HG03342 (cell line): ENCODE measurements around the gene ADAM19.

Experiments used
- ATAC-seq: cut with Tn5 transposase; IDR thresholded peaks from one replicate; pipeline ENCODE4 v1.9.1; 2021; ENCODE audit warnings: mild to moderate bottlenecking, moderate library complexity; ENCODE audit not compliant: unreplicated experiment

Gene ADAM19

DNA sequence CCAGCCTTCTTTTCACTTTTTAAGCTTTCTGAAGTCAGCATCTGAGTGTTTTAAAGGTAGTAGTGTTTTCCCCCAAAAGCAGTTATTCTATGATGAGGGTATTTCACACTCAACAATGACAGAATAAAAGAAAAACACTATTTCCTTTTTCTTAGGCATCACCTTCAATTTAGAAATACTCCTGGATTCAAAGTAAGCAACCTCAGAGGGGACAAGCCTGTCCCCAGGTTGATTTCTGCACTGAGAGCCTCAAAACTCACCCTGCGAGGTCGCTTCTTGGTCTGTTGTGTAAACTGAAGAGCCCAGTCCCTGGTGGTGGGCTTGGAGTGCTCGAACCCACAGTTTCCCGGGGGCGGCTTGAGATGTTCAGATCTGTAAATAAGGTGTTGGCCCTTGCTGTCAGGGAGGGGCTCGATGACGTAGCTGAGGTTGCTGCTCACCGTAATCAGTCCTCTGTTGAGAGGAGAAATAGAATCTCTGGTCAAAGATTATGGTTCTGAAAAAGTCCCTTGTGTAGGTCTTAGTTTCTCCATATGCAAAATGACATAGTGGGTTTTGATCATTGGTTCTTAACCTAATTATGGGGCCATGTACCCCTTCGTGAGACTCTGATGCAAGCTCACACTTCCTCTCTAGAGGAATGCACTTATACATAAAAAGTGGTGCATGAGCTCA, 55.9 kb downstream of the ADAM19 start:
- ATAC-seq, result no peak

DNA sequence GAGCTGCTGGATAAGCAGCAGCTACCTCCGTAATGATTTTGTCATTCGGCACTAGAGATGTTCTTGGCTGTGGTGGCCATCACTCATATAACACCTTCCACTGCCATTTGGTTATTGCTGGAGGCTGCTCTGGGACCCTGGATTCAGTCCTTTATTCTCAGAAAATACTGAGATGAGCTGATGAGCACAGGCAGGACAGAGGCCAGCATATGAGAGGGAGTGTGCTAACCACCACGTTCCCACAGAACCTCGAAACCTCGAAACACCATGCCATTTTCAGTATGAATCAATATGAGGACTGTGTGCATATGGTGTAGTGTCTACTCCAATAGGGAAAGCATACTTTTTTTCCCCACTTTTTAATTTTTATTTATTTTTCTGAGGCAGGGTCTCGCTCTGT, 56.6 kb downstream of the ADAM19 start:
- ATAC-seq, result no peak

DNA sequence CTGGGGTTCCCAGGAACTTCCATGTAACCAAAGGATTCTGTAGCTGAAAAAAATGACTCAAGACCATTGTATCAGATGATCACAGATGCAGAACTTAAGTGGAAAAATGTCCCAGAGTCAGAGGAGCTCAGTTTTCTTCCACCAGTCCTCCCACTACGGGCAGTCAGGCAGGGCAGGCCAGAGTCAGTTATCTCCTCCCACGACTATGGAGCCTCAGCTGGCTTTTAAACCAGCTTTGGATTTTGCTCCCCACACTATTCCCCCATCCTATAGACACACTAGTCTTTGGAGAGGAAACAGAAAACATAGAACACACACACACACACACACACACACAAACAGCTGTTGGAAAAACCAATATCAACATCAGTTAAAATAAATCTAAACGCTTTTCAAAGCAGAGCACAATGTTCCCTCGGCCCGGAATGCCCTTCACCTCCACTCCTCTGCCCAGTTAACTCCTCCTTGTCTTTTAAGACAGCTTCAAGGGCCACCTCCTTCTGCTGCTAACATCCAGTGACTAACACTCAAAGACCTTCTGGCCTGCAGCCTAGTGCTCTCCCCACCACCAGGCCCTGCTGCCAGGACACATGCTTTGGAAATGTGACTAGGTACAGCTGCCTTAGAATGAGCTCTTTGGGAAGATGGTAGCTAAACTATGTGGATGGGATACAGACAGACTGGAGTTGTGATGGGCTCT, 58.8 kb downstream of the ADAM19 start:
- no peak for ATAC-seq

DNA sequence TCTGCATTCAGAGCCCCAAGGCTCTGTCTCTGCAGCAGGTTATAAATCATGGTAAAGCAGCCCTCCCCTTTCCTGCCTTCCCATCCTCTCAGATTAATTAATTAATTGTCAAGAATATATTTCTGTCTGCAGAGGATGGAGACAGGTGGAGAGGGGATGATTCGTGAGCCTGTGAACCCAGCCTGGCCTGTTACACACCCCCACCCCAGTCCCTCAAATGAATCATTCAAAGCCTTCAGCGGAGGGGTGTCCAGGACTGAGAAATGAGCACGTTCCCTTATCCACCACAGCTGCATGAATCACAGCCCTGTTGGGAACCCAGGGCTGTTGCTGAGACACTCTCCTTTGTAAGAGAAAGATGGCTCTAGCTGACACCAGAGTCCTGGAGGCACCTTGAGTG, 59.6 kb downstream of the ADAM19 start:
- no peak for ATAC-seq

DNA sequence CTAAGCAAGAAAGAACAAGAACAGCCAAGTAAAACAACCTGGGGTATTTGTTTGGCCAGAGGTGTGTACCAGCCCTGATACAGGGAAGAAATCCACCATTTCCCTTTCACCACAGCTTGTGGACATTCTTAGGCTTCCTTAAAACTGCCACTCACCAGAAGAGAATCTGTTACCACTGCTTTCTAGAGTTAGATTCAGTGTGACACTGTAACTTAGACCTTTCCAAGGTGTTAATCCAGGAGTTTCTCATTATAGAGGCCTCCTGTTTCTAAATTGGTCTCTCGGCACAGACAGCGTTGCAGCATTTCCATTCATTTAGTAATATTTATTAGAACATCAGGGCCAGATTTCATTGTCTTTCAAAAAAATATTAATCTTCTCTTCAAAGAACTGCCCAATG, 60.6 kb downstream of the ADAM19 start:
- no peak for ATAC-seq

DNA sequence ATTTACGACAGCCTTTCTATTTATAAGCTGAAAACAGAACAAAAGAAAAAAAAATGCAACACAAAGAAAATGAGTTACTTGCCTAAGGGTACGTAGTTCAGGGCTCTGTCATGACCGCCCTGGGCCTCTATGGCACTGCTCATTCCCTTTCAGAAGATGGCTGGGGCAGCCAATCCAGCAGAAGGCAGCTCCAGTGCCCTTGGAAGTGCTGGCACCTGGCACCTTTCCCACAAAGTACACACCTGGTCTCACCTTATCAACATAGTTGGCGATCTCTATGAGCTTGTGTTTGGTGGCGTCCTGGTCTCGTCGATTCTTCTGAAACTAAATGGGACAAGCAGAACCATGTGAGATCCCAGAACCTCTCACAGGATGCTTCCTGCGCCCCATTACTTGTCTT, 62.4 kb downstream of the ADAM19 start:
- no peak for ATAC-seq

DNA sequence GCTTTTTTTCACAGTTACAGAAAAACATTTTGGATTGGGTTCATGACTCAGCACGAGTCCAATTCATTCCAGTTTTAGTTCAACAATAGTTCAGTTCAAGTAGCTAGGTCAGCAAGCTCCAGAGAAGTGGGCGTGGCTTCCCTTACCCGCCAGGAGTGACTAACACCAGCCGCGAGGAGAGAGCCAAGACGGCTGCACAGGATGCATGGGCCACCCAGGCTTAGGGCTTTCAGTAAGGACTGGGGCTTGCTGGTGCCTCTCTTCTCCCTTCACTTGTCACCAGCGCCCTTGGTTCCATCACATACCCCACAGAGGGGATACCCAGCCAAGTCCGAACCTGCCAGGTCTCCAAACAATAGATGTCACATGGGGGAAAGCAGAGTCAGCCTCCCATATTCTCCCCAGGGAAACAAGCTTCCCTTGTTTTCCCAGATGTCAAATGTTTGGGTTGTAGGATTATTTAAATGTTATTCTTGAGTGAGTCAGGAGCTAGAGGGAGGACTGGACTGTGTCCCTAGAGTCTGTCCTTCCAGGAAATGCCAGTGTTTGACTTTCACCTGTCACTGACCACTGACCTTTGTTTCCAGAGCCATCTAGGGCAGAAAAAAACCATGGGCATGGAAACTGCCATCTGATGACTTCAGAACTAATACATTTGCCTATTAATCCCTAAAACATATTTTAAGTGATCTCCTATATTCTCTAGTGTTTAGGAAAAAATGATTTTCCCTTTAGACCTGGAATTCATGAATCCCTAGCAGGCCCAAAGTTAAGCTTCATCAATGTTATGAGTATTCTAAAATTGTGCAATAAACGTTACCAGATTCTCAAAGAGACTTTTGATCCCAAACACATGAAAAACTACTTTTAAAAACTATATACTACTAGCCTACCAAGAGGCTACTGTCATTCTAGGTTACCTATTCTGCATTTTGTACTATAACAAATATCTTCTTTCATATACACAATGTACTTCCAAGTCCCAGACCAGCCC, 63.6 kb downstream of the ADAM19 start:
- ATAC-seq, result no peak

DNA sequence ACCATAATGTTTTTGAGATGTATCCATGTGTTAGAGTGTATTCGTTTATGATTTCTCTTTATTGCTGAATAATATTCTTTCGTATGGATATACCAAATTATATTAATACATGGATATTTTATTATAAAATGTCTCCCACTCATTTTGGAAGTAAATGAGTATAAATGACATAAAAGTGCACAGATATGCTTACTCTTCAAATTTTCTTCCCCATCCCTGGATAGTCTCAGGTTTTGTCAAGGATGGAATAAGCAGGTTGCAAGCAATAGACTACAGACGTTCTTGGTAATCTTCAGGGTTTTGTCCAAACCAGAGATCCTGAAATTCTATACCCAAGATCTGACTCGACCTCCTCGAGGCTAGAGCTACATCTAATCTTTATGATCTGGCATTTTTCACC, 64.9 kb downstream of the ADAM19 start:
- ATAC-seq, result no peak

DNA sequence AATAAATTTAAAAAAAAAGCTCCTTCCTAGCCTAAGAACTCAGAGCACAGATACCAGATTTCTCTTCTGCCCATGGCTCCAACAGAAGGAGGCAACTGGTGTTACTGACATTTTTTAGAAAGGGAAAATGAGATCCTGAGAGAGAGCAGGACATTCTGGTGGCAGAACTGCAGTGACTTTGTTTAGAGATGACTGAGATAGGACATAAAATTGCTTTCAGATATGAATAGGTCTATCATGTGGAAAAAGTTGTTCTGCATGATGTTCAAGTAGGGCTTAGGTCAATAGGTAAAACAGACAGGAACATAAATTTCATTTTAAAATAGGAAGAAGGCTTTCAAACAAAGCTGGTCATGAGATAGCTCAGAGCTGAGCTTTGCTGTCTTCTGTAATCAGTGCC, 66.0 kb downstream of the ADAM19 start:
- peak; percentile 68 for ATAC-seq

DNA sequence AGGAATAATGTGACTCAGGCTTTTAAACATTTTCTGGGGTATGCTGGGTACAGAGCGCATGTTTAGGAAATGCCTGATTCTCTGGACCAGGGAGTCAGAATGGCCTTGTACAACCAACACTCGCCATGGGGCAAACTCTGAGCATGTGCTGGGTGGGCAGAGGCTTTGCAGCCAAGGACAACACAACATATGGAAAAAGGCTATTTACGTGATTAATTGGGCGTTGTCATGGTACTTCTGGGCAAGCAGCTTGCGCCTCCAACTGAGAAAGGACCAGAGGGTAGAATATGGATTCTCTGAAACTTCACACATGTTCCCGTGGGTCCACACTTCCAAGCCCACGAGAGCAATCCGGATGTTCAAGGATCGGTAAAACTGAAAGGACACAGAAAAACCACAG, 66.5 kb downstream of the ADAM19 start:
- no peak for ATAC-seq

DNA sequence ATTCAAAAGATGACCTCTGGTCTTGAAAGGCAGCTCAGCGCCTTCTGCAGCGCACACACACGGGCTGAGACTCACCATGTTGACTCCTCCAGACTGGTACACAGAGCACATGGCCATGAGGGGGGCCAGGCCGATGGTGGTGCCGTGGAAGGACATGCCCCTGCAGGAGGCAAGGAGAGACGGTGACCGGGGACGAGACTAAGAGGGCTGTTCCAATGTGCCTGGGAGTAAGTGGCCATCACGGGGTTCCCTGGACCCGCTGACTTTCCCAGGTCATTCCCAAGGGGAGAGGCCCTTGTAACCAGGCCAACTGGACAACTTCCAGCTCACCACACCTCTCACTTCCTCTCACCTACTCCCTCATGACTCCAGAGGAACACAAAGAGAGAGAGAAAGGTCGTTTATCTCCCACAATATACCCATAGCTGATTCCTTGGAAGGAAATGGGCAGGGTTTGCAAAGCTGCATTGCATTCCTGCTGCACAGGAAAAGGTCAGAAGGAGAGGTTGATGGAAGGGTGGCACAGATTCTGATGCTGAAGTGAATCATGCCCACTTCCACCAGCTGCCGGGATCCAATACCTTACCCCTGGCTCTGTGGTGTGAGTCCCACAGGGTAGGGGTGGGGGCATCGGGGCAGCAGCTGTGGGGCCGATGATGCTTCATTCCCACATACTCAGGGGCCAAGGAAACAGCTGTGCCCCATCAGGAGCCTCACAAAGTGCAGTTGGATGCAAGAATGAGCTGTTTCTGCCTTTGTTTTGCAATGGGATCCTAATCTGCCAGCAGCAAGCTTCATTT, 68.4 kb downstream of the ADAM19 start:
- no peak for ATAC-seq

DNA sequence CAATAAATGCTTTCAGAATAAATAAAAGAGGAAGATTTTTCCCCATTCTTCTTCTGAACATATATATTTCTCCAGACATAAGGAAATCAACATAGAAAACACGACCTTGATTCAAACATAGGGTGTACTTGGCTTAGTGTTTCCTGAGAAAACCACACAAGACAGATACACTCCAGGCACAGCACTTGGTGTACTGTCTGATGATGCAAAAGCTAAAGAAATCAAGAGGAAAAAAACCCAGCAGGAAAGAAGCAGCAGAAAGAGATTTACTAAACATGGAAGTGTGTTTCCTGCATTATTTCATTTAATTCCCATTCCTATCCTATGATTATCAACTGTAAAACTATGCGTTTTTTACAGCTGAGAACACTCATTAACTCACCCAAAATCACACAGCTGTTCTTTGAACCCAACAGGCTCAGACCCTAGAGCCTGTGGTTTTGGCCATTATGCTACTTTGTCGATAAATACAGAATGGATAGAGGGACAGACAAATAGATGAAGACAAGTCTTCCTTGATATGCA, 69.4 kb downstream of the ADAM19 start:
- no peak for ATAC-seq

DNA sequence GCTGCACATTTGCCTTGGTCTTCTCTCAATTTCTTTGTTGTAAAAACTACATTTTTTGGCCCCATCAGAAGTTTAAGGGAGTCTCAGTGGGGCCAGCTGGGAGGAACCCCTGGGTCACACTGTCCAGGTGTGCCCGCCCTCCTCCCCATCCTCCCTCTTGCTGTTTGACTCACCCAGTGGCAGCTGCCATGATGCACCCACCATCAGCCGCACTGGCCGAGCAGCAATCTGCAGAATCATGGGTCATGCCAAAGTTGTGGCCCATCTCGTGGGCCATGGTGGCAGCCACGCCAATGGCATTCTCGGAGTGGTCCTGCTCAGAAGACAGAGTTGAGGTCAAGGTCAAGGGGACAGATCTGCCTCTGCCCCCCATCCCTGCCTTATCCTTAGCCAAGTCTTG, 70.1 kb downstream of the ADAM19 start:
- no peak for ATAC-seq

DNA sequence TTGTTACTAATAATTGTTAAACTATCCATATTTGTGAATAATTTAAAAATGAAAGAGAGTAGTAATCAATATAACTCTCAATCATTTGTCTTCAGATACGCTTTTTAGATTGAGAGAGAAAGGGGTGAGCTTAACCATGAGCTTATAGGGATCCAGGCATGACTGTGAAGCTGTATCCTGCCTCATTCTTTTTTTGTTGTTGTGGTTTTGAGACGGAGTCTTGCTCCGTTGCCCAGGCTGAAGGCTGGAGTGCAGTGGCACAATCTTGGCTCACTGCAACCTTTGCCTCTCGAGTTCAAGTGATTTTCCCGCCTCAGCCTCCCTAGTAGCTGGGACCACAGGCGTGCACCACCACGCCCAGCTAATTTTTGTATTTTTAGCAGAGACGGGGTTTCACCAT, 71.5 kb downstream of the ADAM19 start:
- no peak for ATAC-seq

DNA sequence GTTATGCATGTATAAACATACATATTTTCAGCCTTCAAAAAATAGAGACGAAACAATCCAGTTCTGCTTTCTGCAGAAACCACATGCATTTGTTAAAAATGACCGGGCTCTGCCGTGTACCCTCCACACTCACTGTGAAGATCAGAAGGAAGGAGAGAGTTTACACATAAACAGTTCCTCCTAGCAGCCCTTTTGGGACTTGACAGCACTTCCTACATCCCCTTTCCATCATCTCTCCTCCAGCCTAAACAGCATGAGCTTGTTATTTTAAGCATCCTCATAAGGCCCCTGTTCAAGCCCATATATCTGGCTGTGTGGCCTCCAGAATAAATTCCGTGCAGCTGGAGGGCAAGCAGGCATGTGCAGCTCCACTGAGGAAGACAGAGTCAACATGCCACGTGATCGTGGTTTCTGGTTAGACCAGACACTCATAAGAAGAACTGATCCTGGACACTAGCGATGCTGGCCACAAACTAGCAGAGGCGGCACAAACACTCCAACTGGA, 73.4 kb downstream of the ADAM19 start:
- peak; percentile 83 for ATAC-seq

DNA sequence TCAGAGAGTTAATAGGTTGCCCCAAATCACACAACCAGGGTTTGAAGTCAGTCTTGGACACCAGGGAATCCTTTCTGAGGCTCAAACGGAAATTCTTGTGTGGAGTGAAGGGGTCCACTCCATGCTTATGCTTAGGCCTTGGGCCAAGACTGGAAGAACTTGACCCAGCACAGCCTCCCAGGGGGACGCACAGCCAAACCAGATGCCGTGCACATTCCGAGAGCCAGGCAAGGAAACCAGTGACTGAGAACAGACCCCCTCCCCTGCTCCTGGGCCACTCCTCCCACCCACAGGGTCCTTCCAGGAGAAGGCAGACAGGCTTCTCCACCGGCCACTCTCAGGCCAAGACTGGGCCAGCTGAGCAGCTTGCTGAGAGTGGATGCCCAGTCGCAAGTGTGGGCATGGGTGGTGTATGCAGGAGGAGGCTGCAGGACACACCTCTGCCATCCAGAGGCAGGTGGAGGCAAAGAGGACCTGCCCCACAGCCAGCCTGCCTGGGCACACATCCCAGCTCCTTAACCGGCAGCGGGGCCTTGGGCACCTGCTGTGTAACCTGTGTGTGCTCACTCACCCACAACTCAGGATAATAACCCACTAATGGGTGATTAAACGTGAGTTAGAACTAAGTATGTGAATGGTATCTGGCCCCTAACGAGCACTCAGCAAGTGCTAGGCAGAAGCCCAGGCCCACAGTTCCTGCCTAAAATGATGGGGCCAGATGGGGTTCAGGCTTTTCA, 77.5 kb downstream of the ADAM19 start:
- no peak for ATAC-seq

DNA sequence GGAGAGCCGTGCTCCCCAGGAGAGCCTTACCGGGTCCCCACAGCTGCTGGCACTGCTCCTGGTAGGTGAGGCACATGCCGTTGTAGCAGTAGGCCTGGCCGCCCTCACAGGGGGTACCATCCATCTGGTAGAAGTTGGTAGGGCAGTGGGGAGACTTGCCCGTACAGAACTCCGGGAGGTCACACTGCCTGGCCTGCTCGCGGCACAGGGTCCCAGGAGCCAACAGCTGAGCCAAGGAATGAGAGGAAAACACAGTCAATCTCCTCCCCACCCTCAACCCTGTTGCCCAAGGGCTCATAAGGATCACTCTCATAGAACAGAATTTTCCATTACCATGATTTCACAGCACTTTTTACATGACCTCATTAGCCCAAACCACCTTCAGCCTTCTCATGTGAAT, 78.7 kb downstream of the ADAM19 start:
- no peak for ATAC-seq

DNA sequence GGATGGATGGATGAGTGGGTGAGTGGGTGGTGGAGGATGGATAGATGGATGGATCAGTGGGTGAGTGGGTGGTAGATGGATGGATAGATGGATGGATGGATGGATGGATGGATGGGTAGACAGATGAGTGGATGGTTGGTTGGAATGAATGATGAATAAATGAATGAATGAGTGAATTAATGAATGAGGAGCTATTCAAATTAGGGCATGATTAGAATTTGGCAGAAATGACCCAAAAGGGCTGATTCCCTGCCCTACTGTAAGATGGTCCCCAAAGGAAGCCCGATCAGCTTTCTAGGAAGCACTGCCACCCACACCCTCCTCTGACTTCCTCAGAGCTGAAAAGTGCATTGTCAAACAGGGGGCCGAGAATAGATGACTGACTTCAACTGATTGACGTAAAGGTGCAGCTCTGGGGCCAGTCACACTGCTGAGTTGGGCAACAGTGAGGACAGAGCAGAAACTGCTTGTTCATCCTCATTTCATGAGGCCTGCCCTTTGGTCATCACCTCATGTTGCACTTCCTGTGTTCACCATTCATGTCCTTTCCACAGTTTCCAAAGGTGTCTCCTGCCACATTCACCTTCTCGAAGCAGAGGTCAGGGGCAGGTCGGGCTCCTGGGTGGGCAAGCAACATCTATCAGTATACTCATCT, 81.3 kb downstream of the ADAM19 start:
- no peak for ATAC-seq

DNA sequence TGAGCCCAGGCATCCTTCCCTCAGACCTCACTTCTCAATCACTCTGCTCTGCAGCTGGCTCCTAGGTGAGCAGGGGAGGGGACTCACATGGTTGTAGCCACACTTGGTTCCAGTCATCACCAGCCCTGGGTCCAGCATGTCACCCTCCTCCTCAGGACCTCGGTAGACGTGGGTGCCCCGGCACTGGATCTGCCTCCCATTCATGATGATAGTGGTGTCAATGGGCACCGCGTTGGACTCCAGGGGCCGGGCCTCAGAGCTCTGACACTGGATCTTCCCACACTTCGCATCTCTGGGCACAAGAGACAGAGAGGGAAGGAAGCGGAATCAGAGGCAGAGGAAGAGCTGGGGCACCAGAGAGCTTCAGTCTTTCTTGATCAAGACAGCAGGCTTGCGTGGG, 82.7 kb downstream of the ADAM19 start:
- no peak for ATAC-seq
